ENCODE data around the gene ABCG4. TPM values are rescaled to one million over a fixed set of nuclear protein-coding genes. Genes with fewer than 3 reads are reported as not detected.
"Not testable (repeated sequence)": the region's sequence is repeated elsewhere in the genome, so short reads cannot be mapped to it uniquely, and the experiment has no call there.

Gene ABCG4
- total RNA-seq, 1 experiment from 2014 or later = 0.25 TPM

- no peak for DNase-seq (ENCODE audit: low spot score)
Observed at GRCh38 chr11:119153049-119153818, 4.4 kb downstream of the ABCG4 start.

- DNase-seq (ENCODE audit: low spot score) = no peak
Observed at GRCh38 chr11:119154178-119154577, 5.3 kb downstream of the ABCG4 start.

GRCh38 chr11:119155733-119156492 is 7.1 kb downstream of the ABCG4 start:
- no peak for DNase-seq (ENCODE audit: low spot score)

GRCh38 chr11:119156496-119156895 is 7.6 kb downstream of the ABCG4 start:
- DNase-seq (ENCODE audit: low spot score) = no peak

GRCh38 chr11:119157063-119157462 is 8.2 kb downstream of the ABCG4 start:
- DNase-seq (ENCODE audit: low spot score) = no peak

- no peak for DNase-seq (ENCODE audit: low spot score)
Observed at GRCh38 chr11:119158467-119158866, 9.6 kb downstream of the ABCG4 start.

- no peak for DNase-seq (ENCODE audit: low spot score)
Observed at GRCh38 chr11:119160151-119160550, 11.3 kb downstream of the ABCG4 start.

GRCh38 chr11:119161871-119162270 is 13.0 kb downstream of the ABCG4 start:
- DNase-seq (ENCODE audit: low spot score) = no peak

- peak; percentile 42 for DNase-seq (ENCODE audit: low spot score)
Observed at GRCh38 chr11:119166368-119167076, 17.7 kb downstream of the ABCG4 start.

- not testable (repeated sequence) for DNase-seq (ENCODE audit: low spot score)
Observed at GRCh38 chr11:119167077-119167458, 18.2 kb downstream of the ABCG4 start.

GRCh38 chr11:119167933-119168332 is 19.1 kb downstream of the ABCG4 start:
- no peak for DNase-seq (ENCODE audit: low spot score)

GRCh38 chr11:119168471-119169281 is 19.8 kb downstream of the ABCG4 start, which contains the start of gene NLRX1:
TSS of gene NLRX1 (plus strand) at chr11:119168725. CDS start at chr11:119171404, 2,679 bp downstream.
- DNase-seq (ENCODE audit: low spot score) = peak; percentile 87

GRCh38 chr11:119169282-119169719 is 20.4 kb downstream of the ABCG4 start:
- DNase-seq (ENCODE audit: low spot score) = no peak

GRCh38 chr11:119172513-119172912 is 23.7 kb downstream of the ABCG4 start:
- DNase-seq (ENCODE audit: low spot score) = no peak

GRCh38 chr11:119173453-119173852 is 24.6 kb downstream of the ABCG4 start:
- DNase-seq (ENCODE audit: low spot score) = no peak

- no peak for DNase-seq (ENCODE audit: low spot score)
Observed at GRCh38 chr11:119175493-119176077, 26.7 kb downstream of the ABCG4 start.

GRCh38 chr11:119178166-119178680 is 29.4 kb downstream of the ABCG4 start:
- no peak for DNase-seq (ENCODE audit: low spot score)

- no peak for DNase-seq (ENCODE audit: low spot score)
Observed at GRCh38 chr11:119179342-119179741, 30.5 kb downstream of the ABCG4 start.

- no peak for DNase-seq (ENCODE audit: low spot score)
Observed at GRCh38 chr11:119179983-119180382, 31.1 kb downstream of the ABCG4 start.

GRCh38 chr11:119180729-119181676 is 32.2 kb downstream of the ABCG4 start:
- no peak for DNase-seq (ENCODE audit: low spot score)
